ENCODE data around the gene CST3.

DNA sequence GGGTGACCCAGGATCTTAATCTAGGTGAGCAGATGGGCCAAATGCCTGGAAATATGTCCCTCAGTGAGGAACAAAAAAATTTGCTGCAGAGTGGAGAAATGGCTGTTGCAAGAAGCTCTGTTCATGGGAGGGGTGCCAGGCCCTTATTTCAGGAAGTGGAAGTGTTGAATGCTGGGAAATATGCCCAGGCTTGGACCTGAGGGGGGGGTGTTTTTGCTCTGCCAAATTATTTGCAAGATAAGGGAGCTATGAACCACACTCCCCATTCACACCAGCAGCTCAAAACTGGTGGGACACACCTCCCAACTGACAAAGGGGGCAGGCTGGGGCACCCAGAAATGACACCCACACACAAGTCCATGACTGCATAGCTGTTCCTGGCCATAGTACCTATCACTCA, 42.4 kb upstream of the CST3 start:
- TF ChIP-seq CTCF (IDR thresholded peaks at IDR 0.05; ENCODE audit: insufficient read depth, low read length) (no peak), REST (IDR thresholded peaks at IDR 0.05; ENCODE audit: insufficient replicate concordance, low read depth) (no peak)
